ENCODE results near the gene TBX21.

The TBX21 gene

GRCh38 chr17:47713980-47714700 is 18.9 kb upstream of the TBX21 start:
- no peak for DNase-seq

DNA sequence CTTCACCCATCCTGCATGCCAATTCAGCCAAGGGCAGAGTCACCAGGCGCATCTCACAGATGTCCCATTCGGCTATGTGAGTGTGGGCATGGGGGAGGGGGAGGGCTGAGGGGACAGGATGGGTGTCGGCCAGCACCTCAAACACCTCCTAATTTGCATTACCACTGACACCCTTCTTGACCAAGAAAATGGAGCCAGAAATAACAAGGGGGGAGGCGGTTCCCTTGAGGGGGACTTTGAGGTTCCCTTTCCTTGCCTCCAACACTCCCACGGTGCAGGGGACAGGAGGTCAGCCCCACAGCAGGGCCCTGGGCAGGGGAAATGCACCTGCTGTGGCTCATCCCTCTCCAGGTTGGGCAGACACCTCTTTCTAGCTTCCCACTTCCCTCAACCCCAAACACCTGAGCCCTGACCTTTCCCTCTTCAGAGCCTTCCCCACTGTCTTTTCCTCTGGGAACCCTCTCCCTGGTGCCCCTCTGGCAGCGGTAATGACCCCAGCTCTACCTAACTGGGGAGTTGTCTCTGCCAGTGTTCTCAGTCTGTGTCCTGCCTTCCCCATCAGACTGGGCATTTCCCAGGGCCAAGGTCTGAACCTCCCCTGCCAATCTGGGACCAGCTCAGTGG is 18.2 kb upstream of the TBX21 start:
- DNase-seq: no peak

DNA sequence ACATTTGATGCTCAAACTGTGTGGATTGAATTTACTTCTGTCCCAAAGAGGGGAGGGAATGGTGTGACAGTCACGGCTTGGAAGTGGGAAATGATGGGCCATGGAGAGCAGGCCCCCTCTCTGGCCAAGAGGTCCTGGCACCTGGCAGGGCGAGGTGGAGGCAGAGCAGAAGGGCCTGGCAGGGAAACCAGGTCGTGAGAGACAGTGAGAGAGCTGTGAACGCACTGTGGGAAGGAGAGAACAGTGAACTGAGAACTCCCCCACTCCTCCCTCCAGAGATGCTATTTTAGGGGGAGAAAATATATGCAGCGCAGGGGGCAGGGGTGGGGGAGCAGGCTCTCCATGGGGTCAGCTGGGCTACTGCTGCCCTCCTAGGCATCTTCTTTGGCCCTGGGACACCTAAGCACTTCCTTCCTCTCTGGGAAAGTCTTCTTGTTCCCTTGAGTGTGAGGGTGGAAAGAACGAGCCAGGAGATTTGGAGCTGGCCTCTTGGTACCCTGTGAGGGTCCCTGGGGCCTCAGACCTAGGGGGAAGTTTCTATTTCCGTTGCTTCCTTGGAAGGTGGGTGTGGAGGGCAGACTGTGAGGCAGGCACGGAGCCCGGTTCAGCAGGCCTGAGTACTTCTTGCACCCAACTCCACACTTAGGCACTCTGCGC is 17.2 kb upstream of the TBX21 start:
- DNase-seq: no peak

GRCh38 chr17:47716375-47716774 is 16.7 kb upstream of the TBX21 start:
- no peak for DNase-seq

DNA sequence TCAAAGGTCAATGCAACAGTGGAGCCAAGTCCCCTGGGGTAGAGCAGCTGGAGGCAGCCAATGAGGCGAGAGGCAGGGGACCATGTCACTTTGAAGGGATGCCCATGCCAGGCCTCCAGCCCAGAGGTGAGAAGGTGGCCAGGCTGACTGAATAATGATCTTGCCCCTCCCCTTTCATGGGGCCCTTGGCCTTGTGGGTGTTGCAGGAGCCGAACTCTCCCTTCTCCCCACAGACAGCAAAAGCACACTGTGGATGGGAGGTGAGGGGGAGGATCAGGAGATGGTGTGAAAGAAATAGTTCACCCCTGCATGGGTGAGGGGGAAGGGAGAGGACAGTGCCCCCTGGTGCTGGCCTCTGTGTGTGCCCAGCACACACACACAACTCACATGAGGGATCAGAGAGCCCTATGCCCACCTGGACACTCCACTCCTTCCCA is 15.8 kb upstream of the TBX21 start:
- no peak for DNase-seq

DNA sequence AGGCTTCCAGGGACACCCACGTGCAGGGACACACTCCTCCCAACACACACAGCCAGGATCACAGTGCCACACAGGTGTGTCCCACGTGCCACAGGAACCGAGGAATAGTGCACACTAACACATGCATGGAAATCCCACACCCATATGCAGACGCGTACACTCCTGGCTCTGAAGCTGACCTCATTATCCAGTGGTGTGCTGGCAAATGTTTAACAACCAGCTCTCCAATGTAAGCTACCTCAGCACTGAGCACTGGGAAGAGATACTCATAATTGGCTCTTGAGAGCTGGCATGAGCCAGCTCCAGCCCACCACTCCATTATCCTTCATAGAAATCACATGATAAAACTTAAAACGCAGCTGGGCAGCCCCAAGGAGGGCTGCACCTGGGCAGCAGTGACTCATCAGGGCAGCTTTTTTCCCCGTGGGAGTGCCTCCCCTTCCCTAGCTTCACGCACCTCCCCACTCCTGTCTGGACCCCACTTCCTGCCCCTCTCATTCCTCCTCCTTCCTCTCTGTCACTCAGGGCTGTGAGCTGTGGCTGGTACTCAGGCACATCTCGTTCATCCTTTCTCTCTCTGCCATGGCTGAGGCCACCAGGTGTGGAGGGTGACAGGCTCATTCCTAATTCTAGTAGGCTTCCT is 14.9 kb upstream of the TBX21 start:
- no peak for DNase-seq

DNA sequence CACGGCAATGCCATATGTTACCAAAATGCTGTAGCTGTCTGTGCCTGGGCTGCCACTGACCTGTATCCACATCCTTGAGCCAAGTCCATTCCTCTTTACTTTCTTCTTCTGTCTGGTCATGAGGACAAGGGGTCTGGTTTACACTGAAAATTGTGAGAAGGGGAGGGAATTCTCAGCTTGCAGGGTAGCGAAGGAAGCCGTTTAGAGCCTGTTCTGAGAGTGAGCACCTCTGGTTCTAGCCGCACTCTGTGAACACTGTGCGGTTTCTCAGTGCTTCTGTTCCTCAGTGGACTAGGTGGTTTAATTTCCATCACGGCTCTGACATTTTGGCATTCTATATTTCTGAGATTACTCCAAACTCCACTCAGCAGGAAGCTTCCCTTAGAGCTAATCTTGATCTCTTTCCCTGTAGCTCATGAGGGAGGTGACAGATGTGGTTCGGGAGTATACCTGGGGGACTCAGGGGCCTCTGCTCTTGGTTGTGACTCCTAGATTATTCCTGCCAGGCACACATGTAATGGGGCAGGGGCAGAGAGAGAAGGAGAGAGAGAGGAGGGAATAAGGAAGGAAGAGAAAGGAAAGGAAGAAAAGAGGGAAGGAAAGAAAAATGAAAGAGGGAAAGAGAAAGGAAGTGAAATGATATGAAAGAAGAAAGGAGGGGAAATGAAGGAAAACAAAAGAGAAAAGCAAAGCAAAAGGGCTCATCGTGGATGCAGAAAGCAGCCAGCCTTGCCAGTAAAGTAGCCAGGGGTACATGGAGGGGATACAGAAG is 14.2 kb upstream of the TBX21 start:
- no peak for DNase-seq

GRCh38 chr17:47719411-47720152 is 13.5 kb upstream of the TBX21 start:
- DNase-seq: peak; percentile 87

DNA sequence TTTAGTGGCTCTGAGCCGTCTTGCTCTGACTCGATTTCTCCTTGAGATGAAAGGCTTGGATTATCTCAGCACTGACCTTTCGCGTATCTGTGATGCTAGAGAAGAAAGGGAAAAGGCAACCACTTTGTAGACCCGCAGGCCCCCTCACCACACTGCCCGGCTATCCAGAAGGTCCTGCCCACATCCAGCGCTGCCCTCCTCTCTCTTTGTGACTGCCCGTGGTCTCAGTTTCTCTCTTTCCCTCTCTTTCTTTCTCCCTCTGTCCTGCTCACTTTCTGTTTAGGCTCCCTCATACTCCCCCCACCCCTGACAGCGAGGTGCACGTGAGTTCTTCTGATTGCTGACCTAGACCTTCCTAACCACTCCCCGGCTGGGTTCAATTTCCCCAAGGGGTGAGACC is 12.8 kb upstream of the TBX21 start:
- no peak for DNase-seq

DNA sequence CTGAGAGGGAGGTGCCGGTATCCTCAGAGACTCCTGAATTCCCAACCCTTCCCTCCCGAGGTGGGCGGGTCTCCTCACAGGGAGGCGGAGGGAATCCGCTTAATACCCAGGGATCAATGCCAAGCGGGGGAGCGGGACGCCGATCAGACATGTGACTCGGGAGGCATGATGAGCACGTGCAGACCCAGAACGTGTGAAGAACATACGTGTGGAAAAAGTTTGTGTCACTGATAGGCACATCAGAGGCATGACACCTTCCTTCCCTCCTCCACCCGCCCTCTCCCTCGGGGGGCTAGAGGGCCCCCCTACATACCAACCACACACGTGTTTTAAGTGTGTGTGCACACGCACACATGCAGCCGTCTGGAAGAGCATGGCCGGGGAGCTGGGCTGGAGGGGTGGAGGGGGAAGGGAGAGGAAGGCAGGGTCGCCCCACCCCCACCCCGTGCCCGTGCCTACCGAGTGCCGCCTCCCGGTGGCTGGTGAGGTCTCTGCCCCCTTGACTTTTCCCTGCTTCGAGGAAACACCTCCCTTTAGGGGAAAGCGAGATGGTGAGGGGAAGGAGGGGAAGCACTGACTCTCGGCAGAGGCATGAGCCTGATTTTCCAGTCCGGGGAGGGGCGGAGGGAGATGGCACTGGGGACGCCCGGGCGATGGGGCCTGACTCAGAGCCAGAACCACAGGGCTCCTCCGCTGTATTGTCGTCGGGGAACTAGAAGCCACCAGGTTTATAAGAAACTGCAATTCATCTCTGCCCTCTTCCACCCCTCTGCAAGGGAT is 12.1 kb upstream of the TBX21 start:
- DNase-seq: peak; percentile 30

- no peak for DNase-seq
These were observed 11.3 kb upstream of the TBX21 start for GRCh38 chr17:47721725-47722124.

DNA sequence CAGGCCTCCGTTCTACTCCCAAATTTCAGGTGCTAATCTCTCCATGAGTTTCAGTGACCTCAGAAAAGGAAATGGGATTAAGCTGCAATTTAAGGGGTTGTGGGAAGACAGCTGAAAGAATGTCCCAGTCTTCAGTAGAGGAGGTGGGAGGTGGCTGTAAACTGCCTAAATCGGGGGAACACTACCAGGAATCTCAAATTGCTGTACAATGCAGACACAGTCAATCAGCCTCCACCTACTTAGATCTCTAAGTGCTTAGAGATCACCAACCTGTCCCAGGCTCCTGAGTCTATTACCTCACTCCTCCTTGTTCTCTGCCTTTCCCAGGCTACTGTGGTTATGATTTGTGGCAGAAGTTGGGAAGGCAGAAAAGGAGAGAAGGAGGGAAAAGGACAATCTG is 8.3 kb upstream of the TBX21 start:
- DNase-seq: no peak

GRCh38 chr17:47725446-47726111 is 7.5 kb upstream of the TBX21 start:
- DNase-seq: no peak

DNA sequence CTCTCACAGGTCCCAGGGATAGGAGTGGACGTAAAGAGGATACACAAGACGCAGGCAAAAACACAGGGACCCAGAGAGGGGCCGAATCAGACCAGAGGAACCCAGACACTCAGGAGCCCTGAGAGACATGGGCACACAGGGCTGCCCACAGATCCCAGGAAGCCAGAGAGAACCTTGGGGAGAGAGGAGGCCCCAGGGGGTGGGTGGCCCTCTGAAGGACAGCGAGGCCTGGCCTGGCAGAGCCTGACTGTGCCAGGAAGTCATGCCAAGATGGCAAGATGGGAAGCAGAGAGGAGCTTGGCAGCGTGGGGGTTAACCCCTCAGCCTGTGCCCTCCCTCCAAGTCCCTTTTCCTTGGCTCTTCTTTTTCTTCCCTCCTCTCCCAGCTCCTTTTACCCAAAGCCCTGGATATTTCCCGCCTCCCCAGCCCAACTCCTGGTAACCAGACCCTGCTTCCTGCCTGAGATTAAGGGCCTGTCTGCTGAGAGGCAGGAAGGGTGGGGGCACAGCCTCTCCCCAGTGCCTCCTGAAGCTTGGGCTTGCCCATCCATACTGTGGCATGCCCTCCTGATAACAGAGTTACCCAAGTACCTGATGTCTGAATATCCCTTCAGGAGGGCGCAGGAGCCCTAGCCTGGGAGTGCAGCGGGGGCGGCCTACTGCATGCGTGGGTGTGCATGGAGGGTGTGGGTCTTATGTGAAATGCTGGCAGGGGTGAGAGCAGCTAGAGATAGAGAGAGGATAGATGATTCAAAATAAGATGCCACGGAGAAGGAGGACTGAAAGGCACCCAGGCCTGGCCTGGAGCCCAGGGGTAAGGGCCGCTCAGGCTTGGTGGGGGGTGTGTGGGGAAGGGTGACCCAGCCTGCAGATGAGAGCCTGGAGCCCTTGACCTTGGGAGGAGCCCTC is 6.0 kb upstream of the TBX21 start:
- DNase-seq: no peak

GRCh38 chr17:47727704-47728036 is 5.4 kb upstream of the TBX21 start:
- DNase-seq: no peak

DNA sequence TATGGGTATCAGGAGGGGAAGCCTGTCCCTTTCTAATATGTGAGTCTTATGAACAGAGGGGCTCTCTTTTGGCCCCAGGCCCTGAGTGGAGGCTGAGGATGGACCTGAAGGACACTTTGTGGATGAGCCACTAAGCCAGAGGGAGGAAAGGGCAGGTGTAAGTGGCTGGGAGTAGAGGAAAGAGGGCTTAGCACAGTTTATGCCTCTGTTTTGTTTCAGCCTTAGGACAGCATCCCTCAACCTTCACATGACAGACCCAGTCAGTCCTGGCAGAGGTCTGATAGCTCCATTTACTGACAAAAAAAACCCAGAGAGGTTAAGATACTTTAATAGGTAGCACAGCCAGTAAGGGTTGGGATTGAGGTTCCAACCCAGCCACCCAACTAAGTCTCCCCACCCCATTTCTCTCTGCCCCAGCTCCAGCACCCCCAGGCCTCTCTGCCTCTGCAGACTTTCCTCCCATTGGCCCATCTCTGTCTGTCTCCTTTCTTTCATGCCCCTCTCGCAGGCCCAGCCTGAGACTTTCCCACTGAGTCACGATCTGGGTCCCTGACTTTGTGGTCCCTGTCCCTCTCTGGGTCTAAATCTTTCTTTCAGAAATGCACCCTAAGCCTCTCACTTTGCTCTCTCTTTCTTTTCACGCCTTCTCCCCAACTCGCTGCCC is 4.7 kb upstream of the TBX21 start:
- DNase-seq: no peak

DNA sequence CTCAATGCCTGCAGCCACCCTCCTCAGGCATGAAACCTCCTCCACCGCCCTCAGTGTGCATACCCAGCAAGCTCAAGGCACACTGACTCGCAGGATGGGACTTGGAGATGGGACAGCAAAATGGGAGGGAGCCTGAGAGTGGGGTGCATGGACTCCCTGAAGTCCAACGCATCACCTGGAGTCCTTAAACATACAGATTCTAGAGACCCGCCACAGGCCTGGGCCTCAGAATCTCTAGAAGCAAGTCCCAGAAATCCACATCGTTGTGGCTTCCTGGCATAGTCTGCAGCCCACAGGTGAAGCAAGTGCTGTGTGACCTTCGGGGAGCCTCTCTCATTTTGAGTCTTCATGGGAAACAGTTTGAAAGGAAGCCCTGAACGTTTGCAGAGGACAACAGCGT is 3.6 kb upstream of the TBX21 start:
- no peak for DNase-seq

- DNase-seq: no peak
These were observed 2.4 kb upstream of the TBX21 start for GRCh38 chr17:47730681-47731080.

DNA sequence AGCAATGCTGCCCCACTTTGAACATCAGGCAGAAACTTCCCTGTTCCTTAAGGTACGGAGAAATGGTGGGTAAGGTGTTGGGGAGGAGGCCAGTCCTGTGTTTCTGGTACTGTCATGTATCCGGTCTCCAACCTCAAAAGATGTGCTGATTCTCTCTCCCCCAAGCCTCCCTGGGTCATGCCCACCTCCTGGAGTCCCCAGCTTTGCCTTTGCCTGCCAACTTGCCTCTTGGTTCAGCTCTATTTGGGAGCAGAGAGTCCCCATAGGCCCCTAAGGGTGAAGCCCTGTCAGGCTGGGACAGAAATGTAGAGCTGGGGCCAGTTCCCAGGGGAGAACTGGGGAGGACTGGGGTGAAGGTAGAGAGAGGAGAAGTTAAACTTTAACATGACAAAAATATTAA is 1.6 kb upstream of the TBX21 start:
- no peak for DNase-seq

All from fibroblast of upper back skin (primary cell).